Breast epithelium (tissue), 3 donors: ENCODE measurements around the gene TMEM240.

Experiments used
- CTCF ChIP-seq, 3 donors: fragments of 450-650 bp; IDR thresholded peaks; one replicate each; pipeline ENCODE4 v1.5.1; 2016 to 2017; ENCODE audit warnings: antibody characterized with exemption in 3 of 3, mild to moderate bottlenecking in 3 of 3, moderate library complexity in 3 of 3
- POLR2A ChIP-seq: fragments of 450-650 bp; IDR thresholded peaks from one replicate; pipeline ENCODE4 v1.6.1; 2016; ENCODE audit warnings: antibody characterized with exemption, mild to moderate bottlenecking, moderate library complexity

- TF ChIP-seq POLR2A (no peak), CTCF (IDR thresholded peaks at IDR 0.05) (no peak)
These were observed 13.2 kb downstream of the TMEM240 start for GRCh38 chr1:1527092-1527816.
